Tibial artery (tissue), 4 donors: ENCODE results near the gene NTM.
A peak's percentile ranks its signal among the peaks of the same experiment; 100 is the strongest.

Experiments
- DNase-seq, 2 donors: peaks; one replicate each; pipeline ENCODE4 v3.0.0-alpha.2; 2019
- H3K27ac ChIP-seq, 2 donors: fragments of 200-600 bp; sonication (generic) in 1 of 2; 1 replicate in 1 of 2; 2 replicates in 1 of 2; pipeline ENCODE4 v1.5.1; 2018 to 2019; ENCODE audit warnings: mild to moderate bottlenecking in 1 of 2
- H3K27me3 ChIP-seq, 2 donors: fragments of 200-600 bp; sonication (generic) in 1 of 2; one replicate each; pipeline versions ENCODE4 v1.5.1 to v1.6.0; 2016 to 2019
- H3K36me3 ChIP-seq, 3 donors: fragments of 200-600 bp; sonication (generic) in 2 of 3; one replicate each; pipeline ENCODE4 v1.5.1; 2016 to 2019; ENCODE audit warnings: mild to moderate bottlenecking in 2 of 3
- H3K4me1 ChIP-seq, 4 donors: fragments of 200-600 bp; sonication (generic) in 2 of 4; 1 replicate in 3 of 4; 2 replicates in 1 of 4; pipeline ENCODE4 v1.5.1; 2016 to 2019
- H3K4me3 ChIP-seq, 2 donors: fragments of 200-600 bp; sonication (generic) in 1 of 2; 1 replicate in 1 of 2; 2 replicates in 1 of 2; pipeline ENCODE4 v1.5.1; 2018 to 2019; ENCODE audit warnings: mild to moderate bottlenecking in 2 of 2
- H3K9me3 ChIP-seq, 3 donors: fragments of 200-600 bp; sonication (generic) in 1 of 3; one replicate each; pipeline ENCODE4 v1.5.1; 2016 to 2019
- intact Hi-C: fragments of 100-400 bp; cut with DNase I; formaldehyde crosslinking; loops from one replicate; pipeline ENCODE4 v1.15.0; 2023; ENCODE audit warnings: low total_unique reads
- TF ChIP-seq, protein P1 (sequence below), 2 experiments: fragments of 200-600 bp in 1 of 2; fragments of 450-650 bp in 1 of 2; IDR thresholded peaks; one replicate each; pipeline ENCODE4 v1.5.1; 2017 to 2019; ENCODE audit warnings: antibody characterized with exemption in 2 of 2, mild to moderate bottlenecking in 1 of 2, moderate library complexity in 1 of 2

Gene NTM

DNA sequence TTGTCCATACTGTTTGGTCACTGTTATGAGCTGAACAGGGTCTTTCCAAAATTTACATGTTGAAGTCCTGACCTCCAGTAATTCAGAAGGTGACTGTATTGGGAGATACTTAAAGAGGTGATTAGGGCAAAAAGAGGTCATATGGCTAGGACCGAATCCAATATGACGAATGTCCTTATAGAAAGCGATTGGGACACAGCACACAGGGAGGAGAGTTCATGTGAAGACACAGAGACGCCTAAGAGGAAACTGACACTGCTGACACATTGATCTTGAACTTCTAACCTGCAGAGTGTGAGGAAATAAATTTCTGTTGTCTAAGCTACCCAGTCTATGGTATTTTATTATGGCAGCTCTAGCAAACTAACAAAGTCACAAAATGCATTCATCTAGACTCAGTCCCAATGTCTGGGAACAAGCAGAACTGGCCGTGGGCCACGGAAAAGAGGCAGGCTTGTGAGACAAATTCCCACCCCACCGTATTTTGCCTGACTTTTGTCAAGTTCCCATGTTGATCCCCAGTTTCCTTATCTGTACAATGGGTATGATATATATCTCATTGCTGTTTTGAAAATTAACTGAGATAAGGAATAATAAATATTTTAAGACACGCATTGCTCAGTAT is 295.0 kb downstream of the NTM start:
- DNase-seq: peak in 1 of 2 donors; percentile 7
- H3K4me3 ChIP-seq: no peak overlapping the region
- H3K9me3 ChIP-seq: no peaks in the 10 kb centered on the region
- intact Hi-C loops: no loop called here
- no peaks in the 10 kb centered on the region for H3K4me1 ChIP-seq
- peaks cover 0 to 14% of the 10 kb centered on the region in 2 donors for H3K27me3 ChIP-seq
- TF ChIP-seq, protein P1, sequence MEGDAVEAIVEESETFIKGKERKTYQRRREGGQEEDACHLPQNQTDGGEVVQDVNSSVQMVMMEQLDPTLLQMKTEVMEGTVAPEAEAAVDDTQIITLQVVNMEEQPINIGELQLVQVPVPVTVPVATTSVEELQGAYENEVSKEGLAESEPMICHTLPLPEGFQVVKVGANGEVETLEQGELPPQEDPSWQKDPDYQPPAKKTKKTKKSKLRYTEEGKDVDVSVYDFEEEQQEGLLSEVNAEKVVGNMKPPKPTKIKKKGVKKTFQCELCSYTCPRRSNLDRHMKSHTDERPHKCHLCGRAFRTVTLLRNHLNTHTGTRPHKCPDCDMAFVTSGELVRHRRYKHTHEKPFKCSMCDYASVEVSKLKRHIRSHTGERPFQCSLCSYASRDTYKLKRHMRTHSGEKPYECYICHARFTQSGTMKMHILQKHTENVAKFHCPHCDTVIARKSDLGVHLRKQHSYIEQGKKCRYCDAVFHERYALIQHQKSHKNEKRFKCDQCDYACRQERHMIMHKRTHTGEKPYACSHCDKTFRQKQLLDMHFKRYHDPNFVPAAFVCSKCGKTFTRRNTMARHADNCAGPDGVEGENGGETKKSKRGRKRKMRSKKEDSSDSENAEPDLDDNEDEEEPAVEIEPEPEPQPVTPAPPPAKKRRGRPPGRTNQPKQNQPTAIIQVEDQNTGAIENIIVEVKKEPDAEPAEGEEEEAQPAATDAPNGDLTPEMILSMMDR (IDR thresholded peaks at IDR 0.05): no peak
- no peaks in the 10 kb centered on the region for H3K36me3 ChIP-seq
- H3K27ac ChIP-seq: no peak overlapping the region

DNA sequence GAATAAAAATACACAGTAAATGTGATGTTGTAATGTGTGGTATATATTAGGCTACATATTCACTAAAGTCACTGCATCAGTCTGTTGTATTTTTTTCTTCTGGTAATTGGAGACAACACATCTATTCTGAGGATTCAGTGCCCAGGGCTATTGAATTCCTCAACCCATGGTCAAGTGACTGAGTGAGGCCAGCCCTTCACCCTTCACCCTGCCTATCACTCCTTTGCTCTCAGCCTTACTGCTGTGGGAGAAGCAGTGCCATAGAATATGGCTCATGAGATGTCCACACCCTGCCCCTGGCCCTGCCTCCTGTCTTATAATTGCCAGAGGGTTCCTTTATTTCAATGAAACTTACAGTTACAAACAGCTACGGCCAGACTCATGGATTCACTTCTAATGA is 295.6 kb downstream of the NTM start:
- Histone ChIP-seq H3K27me3 (peaks cover 0 to 14% of the 10 kb centered on the region in 2 donors), H3K4me1 (no peaks in the 10 kb centered on the region), H3K9me3 (no peaks in the 10 kb centered on the region), H3K27ac (no peak overlapping the region), H3K36me3 (no peaks in the 10 kb centered on the region), H3K4me3 (no peak overlapping the region)
- TF ChIP-seq, protein P1 (IDR thresholded peaks at IDR 0.05): no peak
- intact Hi-C loops: no loop called here
- DNase-seq: no peak

DNA sequence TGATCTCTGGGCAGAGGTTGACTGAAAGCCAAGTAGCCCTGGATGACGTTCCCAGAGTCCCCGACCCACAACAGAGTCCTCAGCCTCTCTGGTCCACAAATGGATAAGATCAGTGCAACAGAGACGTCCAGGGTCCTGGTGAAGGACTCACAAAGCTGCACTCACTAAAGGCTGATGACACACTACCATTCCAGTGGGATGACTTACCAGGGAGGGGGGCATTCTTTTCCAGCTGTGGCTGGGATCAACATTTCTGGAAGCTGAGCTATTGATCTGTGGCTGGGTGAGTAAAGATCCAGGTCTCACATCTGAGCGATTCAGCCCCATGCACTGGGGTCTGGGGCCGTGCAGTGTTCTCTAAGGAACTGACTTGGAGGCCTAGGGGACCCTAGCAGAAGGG is 296.2 kb downstream of the NTM start:
- H3K27me3 ChIP-seq: peaks cover 0 to 14% of the 10 kb centered on the region in 2 donors
- no peaks in the 10 kb centered on the region for H3K4me1 ChIP-seq
- H3K9me3 ChIP-seq: no peaks in the 10 kb centered on the region
- H3K27ac ChIP-seq: no peak overlapping the region
- no peaks in the 10 kb centered on the region for H3K36me3 ChIP-seq
- intact Hi-C loops: no loop called here
- TF ChIP-seq, protein P1 (IDR thresholded peaks at IDR 0.05): no peak
- peak in 1 of 2 donors; percentile 37 for DNase-seq
- no peak overlapping the region for H3K4me3 ChIP-seq

DNA sequence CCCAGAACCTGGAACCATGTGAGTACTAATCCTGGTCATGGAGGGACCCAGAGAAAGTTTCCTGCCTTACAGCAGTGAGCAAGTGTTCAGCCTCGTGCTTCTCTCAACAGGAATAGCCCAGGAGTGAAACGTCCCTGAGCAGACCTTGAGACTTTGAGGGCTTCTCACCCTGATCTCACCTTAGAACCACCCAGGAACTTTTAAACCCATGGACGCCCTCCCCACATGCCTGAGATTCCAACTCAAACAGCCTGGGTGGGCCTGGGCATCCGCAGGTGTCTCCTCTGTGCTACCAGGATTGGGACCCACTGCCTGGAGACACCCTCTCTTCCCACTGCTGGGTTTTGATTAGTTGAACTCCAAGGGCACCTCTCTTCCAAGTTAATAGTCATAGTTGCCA is 297.2 kb downstream of the NTM start:
- H3K36me3 ChIP-seq: no peaks in the 10 kb centered on the region
- peaks cover 0 to 14% of the 10 kb centered on the region in 2 donors for H3K27me3 ChIP-seq
- no peaks in the 10 kb centered on the region for H3K4me1 ChIP-seq
- peak in 1 of 2 donors; percentile 43 for DNase-seq
- no peaks in the 10 kb centered on the region for H3K9me3 ChIP-seq
- intact Hi-C loops: no loop called here
- no peak overlapping the region for H3K4me3 ChIP-seq
- no peak overlapping the region for H3K27ac ChIP-seq
- TF ChIP-seq, protein P1 (IDR thresholded peaks at IDR 0.05): no peak

DNA sequence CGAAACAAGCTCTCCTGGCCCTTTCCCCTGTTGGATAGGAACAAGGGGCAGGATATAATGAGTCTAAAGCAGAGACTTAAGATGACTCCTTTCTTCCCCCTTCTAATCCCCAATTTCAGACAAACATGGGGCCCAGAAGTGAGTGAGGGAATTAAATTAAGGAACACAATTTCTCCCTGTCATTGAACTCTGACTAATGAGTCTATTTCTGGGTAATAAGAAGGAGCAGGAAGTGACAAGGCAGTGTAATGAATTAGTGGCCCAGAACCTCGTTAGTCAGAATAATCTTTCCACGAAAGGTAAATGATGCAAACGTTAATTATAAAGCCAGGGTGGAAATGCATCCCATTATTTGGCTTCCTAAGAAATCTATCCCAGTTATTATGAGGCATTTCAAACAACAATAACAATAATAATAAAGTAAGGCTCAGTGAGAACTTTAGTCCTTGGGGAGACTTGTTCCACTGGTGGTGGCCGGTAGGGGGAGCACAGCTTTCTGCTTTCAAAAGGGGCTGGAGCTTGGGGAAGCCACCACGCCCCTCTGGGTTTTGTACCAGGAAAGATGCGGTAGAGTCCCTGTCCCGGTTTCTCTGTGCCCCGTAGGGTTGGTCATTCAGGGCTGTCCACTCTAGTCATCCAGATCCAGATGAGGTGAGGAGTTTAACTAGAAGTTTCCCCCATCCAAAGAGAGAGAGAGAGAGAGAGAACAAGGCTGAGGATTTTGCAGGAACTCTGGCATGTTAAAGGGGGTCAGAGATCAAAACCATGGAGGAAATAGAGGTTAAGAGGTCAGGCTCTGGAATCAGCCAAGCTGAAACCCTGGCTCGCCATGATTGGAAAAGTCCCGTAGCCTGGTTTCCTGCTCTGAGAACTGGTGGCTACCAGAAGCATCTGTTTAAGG is 298.3 kb downstream of the NTM start:
- peaks cover 0 to 14% of the 10 kb centered on the region in 2 donors for H3K27me3 ChIP-seq
- TF ChIP-seq, protein P1 (IDR thresholded peaks at IDR 0.05): peak in 1 of 2 experiments; percentile 49
- no peaks in the 10 kb centered on the region for H3K9me3 ChIP-seq
- peak in 1 of 2 donors; percentile 52 for DNase-seq
- no peaks in the 10 kb centered on the region for H3K4me1 ChIP-seq
- intact Hi-C loops: no loop called here
- H3K36me3 ChIP-seq: no peaks in the 10 kb centered on the region
- H3K4me3 ChIP-seq: no peak overlapping the region
- H3K27ac ChIP-seq: no peak overlapping the region
